Stomach smooth muscle (tissue), 2 donors: Measurements from ENCODE around the gene NTRK3.

Source experiments
- H3K27ac ChIP-seq: one replicate; pipeline ENCODE4 v1.7.0; 2013; ENCODE audit warnings: mild to moderate bottlenecking, low read length, inconsistent platforms
- H3K27me3 ChIP-seq, 2 donors: one replicate each; pipeline ENCODE4 v1.7.0; 2013; ENCODE audit warnings: low read length in 2 of 2; ENCODE audit not compliant: insufficient read depth in 2 of 2, control insufficient read depth in 1 of 2
- H3K36me3 ChIP-seq, 2 donors: one replicate each; pipeline ENCODE4 v1.7.0; 2013; ENCODE audit warnings: low read length in 2 of 2; ENCODE audit not compliant: control insufficient read depth in 2 of 2, insufficient read depth in 2 of 2
- H3K4me1 ChIP-seq: one replicate; pipeline ENCODE4 v1.7.0; 2013; ENCODE audit warnings: low read length; ENCODE audit not compliant: control insufficient read depth, insufficient read depth
- H3K4me3 ChIP-seq, 2 donors: one replicate each; pipeline ENCODE4 v1.7.0; 2013; ENCODE audit warnings: low read length in 2 of 2
- H3K9ac ChIP-seq, 2 donors: one replicate each; pipeline ENCODE4 v1.7.0; 2013; ENCODE audit warnings: low read length in 2 of 2, mild to moderate bottlenecking in 1 of 2
- H3K9me3 ChIP-seq, 2 donors: one replicate each; pipeline ENCODE4 v1.7.0; 2013; ENCODE audit warnings: low read length in 2 of 2; ENCODE audit not compliant: control insufficient read depth in 2 of 2
- donor health status: healthy.
- donor health status: Pancreatic carcinoma.

The NTRK3 gene

DNA sequence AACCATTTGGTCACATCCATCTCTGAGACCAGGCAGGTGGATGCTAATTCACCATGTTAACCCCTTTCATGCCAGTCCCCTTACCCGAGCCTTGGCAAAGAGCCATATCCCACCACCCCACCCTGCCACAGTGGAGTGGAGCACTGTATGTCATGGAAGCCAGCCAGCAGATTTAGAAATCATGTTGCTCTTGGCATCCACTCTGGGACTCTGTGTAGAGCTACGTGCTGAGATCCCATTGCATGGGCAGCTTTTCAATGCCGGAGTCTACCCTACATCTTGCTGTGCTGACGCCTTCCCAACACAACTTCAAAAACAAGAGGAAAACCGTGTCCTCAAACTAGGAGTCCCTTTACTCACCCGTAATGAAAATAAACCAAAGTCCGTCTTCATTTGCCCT is 131.0 kb downstream of the NTRK3 start:
- H3K4me1 ChIP-seq: no peaks in the 10 kb centered on the region
- no peaks in the 10 kb centered on the region for H3K9me3 ChIP-seq
- H3K36me3 ChIP-seq: no peaks in the 10 kb centered on the region
- no peak overlapping the region for H3K27ac ChIP-seq
- no peaks in the 10 kb centered on the region for H3K27me3 ChIP-seq
- no peak overlapping the region for H3K9ac ChIP-seq
- no peak overlapping the region for H3K4me3 ChIP-seq

DNA sequence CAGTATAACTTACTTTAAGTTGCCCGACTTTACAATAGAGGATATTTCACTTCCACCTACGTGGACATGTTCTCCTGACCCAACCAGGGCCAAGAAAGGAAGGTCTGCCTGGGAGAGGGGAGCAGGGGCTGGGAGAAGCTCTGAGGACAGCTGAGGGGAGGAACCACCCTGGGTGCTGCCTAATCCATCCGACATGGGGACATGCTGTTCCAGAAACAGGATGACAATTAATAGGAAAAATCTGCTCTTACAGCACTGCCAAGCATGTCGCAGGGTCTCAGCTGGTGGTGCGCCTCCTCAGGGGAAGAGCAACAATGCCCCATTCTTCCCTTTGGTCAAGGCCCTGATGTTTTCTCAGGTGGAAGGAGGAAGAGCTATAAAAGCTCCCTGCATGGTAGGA is 132.3 kb downstream of the NTRK3 start:
- Histone ChIP-seq H3K4me1 (no peaks in the 10 kb centered on the region), H3K27me3 (no peaks in the 10 kb centered on the region), H3K36me3 (no peaks in the 10 kb centered on the region), H3K9ac (no peak overlapping the region), H3K4me3 (no peak overlapping the region), H3K27ac (no peak overlapping the region), H3K9me3 (no peaks in the 10 kb centered on the region)

DNA sequence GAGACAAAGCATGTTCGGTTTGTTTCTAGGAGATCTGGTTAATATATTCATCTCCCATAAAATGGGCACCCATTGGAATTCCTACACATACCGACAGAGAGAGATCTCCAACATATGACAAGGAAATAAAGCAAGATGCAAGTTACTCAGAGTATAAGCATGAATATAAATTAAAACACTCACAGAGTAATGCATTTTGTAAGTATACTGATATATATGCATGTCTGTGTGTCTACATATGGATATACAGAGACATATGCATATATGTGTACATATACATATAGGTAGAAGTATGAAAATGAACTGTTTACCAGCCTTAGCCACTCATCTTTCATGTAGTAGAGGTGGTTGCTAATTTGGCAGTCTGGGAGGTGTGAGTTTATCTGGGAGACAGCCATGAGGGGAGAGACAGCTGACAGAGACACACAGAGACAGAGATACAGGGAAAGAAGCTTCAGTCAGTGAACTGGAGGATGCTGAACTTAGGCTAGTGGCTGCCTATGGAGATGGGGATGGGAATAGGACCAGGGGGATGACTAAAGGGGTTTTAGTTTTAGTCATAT is 134.5 kb downstream of the NTRK3 start:
- Histone ChIP-seq H3K27ac (no peak overlapping the region), H3K4me1 (no peaks in the 10 kb centered on the region), H3K4me3 (no peak overlapping the region), H3K9ac (no peak overlapping the region), H3K9me3 (no peaks in the 10 kb centered on the region), H3K36me3 (no peaks in the 10 kb centered on the region), H3K27me3 (peaks cover 0 to 3% of the 10 kb centered on the region in 2 donors)

DNA sequence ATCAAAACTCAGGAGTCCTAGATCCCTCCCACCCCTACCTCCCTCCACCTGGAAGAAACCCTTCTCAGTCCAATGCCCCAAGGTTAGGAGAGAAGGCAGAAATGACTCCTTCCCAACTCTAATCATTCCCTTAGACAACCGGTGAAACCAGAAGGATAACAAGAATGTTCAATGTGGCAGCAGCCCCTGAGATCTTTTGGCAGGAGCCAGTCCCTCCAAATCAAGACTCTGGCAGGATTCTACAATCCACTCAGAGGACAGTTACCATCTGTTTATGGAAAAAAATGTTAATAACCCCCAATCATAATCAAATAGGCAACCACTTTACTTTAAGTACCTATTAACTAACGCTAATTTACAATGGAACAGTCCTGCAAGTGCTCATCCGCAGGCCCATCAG is 136.5 kb downstream of the NTRK3 start:
- Histone ChIP-seq H3K9me3 (no peaks in the 10 kb centered on the region), H3K27ac (no peak overlapping the region), H3K9ac (no peak overlapping the region), H3K4me3 (no peak overlapping the region), H3K27me3 (peaks cover 0 to 3% of the 10 kb centered on the region in 2 donors), H3K4me1 (no peaks in the 10 kb centered on the region), H3K36me3 (no peaks in the 10 kb centered on the region)

DNA sequence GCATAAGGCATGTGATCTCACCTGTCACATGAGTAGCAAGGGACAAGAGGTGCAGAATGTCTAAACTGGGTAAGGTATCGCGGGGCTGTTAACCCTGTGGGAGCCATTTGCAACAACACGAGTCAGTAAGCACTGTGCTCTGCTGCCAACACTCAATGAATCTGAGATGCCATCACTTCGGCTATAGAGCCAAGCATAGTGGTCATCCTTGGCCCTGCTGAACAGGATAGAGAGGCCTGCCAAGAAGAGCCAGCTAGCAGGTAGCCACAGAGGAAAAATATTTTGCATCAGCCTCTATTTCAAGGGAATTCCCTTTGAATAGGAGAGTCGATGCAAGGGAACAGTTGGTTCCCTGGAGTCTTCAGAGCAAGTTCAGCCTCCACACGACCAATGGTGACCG is 137.8 kb downstream of the NTRK3 start:
- Histone ChIP-seq H3K36me3 (no peaks in the 10 kb centered on the region), H3K27me3 (peaks cover 0 to 3% of the 10 kb centered on the region in 2 donors), H3K27ac (no peak overlapping the region), H3K9me3 (no peaks in the 10 kb centered on the region), H3K4me1 (no peaks in the 10 kb centered on the region), H3K4me3 (no peak overlapping the region), H3K9ac (no peak overlapping the region)

DNA sequence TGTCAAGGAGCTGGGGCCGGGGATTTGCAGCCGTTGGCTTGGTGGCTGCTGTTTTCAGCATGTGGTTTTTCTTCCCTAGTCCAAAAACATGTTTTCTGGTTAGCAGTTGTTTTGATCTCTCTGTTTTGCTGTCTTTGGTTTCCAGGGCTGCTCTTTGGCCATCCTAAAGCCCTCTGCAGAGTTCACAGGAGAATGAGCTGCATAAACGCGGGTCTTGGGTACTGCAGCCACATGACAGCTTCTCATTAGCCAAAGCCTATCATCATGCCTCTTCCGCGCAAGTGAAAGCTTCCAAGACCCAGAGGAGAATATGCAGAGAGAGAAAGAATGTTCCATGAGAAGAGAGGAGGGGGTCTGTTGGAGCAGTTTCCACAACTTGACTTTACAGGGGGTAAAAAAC is 138.5 kb downstream of the NTRK3 start:
- H3K27ac ChIP-seq: no peak overlapping the region
- no peak overlapping the region for H3K9ac ChIP-seq
- no peaks in the 10 kb centered on the region for H3K36me3 ChIP-seq
- no peaks in the 10 kb centered on the region for H3K4me1 ChIP-seq
- H3K4me3 ChIP-seq: no peak overlapping the region
- H3K27me3 ChIP-seq: peaks cover 0 to 3% of the 10 kb centered on the region in 2 donors
- H3K9me3 ChIP-seq: no peaks in the 10 kb centered on the region

DNA sequence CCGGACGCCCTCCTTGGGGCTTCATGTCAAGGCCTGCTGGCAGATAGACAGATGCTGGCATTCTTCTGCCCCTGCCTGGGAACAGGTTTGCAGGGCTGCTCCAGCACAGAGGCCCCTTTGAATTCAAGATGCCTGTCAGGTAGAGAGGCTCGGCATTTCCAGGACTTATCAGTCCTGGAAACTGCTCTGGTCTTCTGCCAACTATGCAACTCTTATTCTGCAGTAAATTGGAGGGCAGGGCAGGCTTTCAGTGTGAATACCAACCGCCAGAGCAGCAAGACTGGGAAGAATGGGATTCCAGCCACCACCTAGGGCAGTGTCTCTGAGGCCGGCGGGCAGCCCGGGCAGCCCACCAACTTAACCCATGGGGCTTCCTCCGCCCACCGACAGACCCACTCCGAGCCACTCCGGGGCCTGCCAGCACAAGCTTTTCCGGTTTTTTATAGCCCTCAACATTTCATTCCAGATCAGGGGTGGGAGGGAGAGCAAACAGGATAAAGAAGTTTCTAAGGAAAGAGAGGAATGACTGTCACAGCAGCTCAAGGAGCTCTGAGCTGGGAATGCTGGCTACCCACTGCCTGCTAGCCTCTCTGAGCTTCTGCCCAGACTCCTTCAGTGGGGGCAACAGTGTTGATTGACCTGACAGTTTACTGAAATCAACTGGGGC is 140.9 kb downstream of the NTRK3 start:
- Histone ChIP-seq H3K27ac (no peak overlapping the region), H3K27me3 (peaks cover 0 to 5% of the 10 kb centered on the region in 2 donors), H3K36me3 (no peaks in the 10 kb centered on the region), H3K4me3 (no peak overlapping the region), H3K9ac (no peak overlapping the region), H3K4me1 (no peaks in the 10 kb centered on the region), H3K9me3 (no peaks in the 10 kb centered on the region)

DNA sequence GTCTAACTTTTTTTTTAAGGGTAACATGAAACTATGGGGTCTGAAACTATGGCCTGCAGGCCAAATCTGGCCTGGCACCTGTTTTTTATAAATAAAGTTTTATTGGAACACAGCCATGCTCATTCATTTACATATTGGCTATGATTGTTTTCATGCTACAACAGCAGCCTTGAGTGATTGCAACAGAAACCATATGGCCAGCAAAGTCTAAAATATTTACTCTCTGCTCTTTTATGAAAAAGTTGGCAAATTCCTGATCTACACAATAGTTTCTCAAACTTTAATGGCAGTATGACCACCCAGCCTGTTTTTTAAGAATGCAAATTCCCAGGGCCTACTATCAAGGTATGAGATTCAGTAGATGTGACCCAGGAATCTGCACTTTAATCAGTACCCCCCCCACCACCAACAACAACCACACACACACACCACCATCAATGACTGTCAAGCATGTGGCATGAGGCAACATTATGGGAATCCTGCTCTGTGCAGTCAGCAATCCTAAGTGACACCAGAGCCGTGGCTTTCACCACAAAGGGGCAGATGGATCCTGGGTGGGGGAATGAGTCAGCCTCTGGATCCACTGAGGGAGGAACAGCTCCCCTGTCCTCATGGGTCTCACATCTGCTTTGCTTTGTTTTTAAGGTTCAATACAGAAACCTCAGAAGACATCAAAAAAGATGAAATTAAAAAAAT is 142.8 kb downstream of the NTRK3 start:
- Histone ChIP-seq H3K36me3 (no peaks in the 10 kb centered on the region), H3K9me3 (no peaks in the 10 kb centered on the region), H3K9ac (no peak overlapping the region), H3K4me1 (no peaks in the 10 kb centered on the region), H3K4me3 (no peak overlapping the region), H3K27ac (no peak overlapping the region), H3K27me3 (peaks cover 0 to 2% of the 10 kb centered on the region in 2 donors)

DNA sequence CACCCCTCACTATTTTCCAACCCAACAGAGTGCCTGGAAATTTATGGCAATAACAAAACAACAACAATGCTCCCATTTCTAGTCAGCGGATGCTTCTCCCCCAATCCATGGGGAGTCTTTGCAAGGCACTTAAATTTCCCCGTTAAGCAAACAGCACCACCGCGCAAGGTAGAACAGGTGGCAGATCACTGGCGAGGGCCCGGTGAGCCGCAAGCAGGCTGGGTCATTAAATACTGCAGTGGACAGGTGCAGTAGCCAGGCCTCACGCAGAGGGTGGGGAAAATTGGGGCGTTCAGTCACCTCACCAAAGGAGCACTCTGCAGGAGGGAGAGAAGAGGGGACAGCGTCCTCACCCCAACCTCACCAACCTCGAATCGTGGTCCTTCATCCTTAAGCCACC is 147.5 kb downstream of the NTRK3 start:
- H3K4me3 ChIP-seq: no peak overlapping the region
- no peak overlapping the region for H3K27ac ChIP-seq
- no peak overlapping the region for H3K9ac ChIP-seq
- no peaks in the 10 kb centered on the region for H3K36me3 ChIP-seq
- no peaks in the 10 kb centered on the region for H3K9me3 ChIP-seq
- peaks cover 0 to 2% of the 10 kb centered on the region in 2 donors for H3K27me3 ChIP-seq
- H3K4me1 ChIP-seq: peaks cover 3% of the 10 kb centered on the region

DNA sequence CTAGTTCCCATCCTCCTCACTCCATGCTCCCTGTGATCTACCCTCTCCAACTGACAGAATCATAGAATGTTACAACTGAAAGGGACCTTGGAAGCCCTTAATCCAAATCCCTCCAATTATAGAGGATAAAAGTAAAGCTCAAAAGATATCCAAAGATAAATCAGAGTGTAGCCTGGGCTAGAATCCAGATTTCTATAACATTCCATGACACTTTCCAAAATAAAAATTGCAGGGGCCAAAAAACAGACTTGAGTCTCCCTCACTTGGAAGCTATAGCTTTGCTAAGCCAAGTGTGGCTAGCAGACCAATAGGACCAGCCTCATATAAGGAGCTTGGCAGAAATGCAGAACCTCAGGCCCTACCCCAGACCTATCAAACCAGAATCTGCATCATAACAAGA is 148.1 kb downstream of the NTRK3 start:
- Histone ChIP-seq H3K9me3 (no peaks in the 10 kb centered on the region), H3K27ac (no peak overlapping the region), H3K36me3 (no peaks in the 10 kb centered on the region), H3K4me3 (no peak overlapping the region), H3K9ac (no peak overlapping the region), H3K4me1 (peaks cover 3% of the 10 kb centered on the region), H3K27me3 (peaks cover 0 to 2% of the 10 kb centered on the region in 2 donors)

DNA sequence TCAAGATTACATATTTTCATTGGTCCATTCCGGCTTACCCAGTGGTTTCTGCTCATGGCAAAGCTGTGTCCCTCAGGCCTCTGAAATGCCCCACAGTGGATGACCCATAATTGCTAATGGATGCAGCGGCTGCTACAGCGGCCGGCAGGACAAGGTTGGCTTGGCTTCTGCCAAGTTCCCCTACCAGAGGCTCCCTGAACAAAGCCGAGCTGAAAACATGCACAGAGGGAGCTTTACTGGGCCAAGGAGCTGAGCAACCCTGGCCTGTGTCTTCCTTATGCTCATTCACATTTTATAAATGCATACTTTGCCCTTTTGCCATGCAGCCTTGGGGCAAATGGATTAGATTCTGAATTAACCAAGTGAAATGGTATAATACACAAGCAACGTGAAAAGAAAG is 150.5 kb downstream of the NTRK3 start:
- Histone ChIP-seq H3K9me3 (no peaks in the 10 kb centered on the region), H3K27me3 (no peaks in the 10 kb centered on the region), H3K36me3 (no peaks in the 10 kb centered on the region), H3K4me1 (peaks cover 3% of the 10 kb centered on the region), H3K4me3 (no peak overlapping the region), H3K27ac (no peak overlapping the region), H3K9ac (no peak overlapping the region)
